GM21576 (cell line): ENCODE data around the gene ZNF780B.

Source experiments
- ATAC-seq: cut with Tn5 transposase; IDR thresholded peaks from one replicate; pipeline ENCODE4 v1.9.1; 2021; ENCODE audit warnings: mild to moderate bottlenecking, moderate library complexity; ENCODE audit not compliant: unreplicated experiment

ZNF780B gene

DNA sequence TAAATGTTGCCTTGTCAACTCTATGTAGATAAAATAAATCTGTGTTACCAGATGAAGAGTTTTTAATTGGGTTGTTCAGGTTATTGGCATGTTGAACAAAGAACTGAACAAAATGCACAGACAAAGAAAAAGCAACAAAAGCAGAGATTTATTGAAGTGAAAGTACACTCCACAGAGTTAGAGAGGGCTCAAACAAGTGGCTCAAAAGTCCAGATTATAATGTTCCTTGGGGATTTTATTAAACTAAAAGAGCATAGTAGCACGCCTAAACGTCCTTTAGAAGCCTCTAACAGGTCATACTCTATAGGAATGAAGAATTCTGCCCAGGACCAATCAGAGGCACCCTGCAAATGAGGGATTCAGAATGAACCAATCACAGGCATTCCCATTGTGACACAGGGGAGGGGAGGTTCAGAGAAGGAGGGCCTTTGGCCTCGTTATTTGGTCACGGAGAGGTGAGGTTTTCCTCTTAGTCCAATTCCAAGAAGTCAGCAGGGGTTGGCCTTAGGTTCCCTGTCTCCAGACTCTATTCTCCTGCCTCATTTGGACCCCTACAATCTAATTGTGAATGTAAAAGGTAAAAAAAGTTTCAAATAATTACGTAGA is 72.2 kb downstream of the ZNF780B start:
- ATAC-seq, result no peak

DNA sequence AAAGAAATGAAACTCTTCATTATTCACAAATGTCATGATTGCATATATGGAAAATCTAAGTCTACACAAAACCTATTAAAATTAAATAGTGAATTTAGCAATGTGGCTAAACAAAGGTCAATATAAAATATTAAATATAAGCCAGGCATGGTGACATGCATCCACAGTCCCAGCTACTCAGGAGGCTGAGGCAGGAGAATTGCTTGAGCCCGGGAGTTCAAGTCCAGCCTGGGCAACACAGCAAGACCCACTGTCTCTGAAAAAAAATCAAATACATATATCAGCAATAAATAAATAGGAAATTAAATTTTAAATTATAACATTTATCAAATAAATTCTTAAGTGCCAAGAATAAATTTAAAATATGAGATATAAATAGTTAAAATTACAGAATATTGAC is 73.1 kb downstream of the ZNF780B start:
- ATAC-seq, result no peak
